HAP-1 (cell line): ENCODE results near the gene KREMEN1.
"Not testable (repeated sequence)": the region's sequence is repeated elsewhere in the genome, so short reads cannot be mapped to it uniquely, and the experiment has no call there.

Experiments
- DNase-seq, 2 experiments: peaks; one replicate each; pipeline ENCODE4 v3.0.0-alpha.2; 2016 to 2020; ENCODE audit warnings: low spot score in 2 of 2
- H3K27me3 ChIP-seq: fragments of 250-450 bp; sonication (Bioruptor Pico); 2 replicates; pipeline ENCODE4 v1.5.1; 2020; ENCODE audit warnings: low read depth, mild to moderate bottlenecking, moderate library complexity
- H3K36me3 ChIP-seq: fragments of 250-450 bp; sonication (Bioruptor Pico); replicated peaks from 2 replicates; pipeline ENCODE4 v1.5.1; 2020; ENCODE audit warnings: mild to moderate bottlenecking
- H3K4me1 ChIP-seq: fragments of 250-450 bp; sonication (Bioruptor Pico); 2 replicates; pipeline ENCODE4 v1.5.1; 2020; ENCODE audit warnings: mild to moderate bottlenecking
- H3K4me3 ChIP-seq: fragments of 250-450 bp; sonication (Bioruptor Pico); 2 replicates; pipeline ENCODE4 v1.5.1; 2020; ENCODE audit warnings: mild to moderate bottlenecking, moderate library complexity
- H3K9me3 ChIP-seq: fragments of 250-450 bp; sonication (Bioruptor Pico); 2 replicates; pipeline ENCODE4 v1.5.1; 2020; ENCODE audit warnings: mild to moderate bottlenecking, moderate library complexity
- in situ Hi-C: fragments of 300-500 bp; cut with MboI; formaldehyde crosslinking; loops from 3 replicates; pipeline ENCODE4 v1.14.3; 2020; ENCODE audit warnings: low sequenced_read_pairs, inconsistent platforms, mixed read lengths

Gene KREMEN1

GRCh38 chr22:29112121-29112520, 39.3 kb downstream of the KREMEN1 start:
- H3K4me3 ChIP-seq: no peak overlapping the region
- DNase-seq: no peak
- in situ Hi-C loops: no loop called here

GRCh38 chr22:29112681-29113080, 39.8 kb downstream of the KREMEN1 start:
- H3K4me1 ChIP-seq: no peaks in the 10 kb centered on the region
- no peaks in the 10 kb centered on the region for H3K27me3 ChIP-seq
- H3K4me3 ChIP-seq: no peak overlapping the region
- no peak for DNase-seq
- no peaks in the 10 kb centered on the region for H3K9me3 ChIP-seq
- H3K36me3 ChIP-seq: no peaks in the 10 kb centered on the region
- in situ Hi-C loops: no loop called here

More at GRCh38 chr22:29112121-29112520, 39.3 kb downstream of the KREMEN1 start:
- H3K9me3 ChIP-seq: no peaks in the 10 kb centered on the region
- no peaks in the 10 kb centered on the region for H3K27me3 ChIP-seq
- no peaks in the 10 kb centered on the region for H3K36me3 ChIP-seq
- H3K4me1 ChIP-seq: no peaks in the 10 kb centered on the region

GRCh38 chr22:29113319-29113718, 40.5 kb downstream of the KREMEN1 start:
- Histone ChIP-seq H3K4me1 (no peaks in the 10 kb centered on the region), H3K27me3 (no peaks in the 10 kb centered on the region), H3K4me3 (no peak overlapping the region), H3K36me3 (no peaks in the 10 kb centered on the region), H3K9me3 (no peaks in the 10 kb centered on the region)
- in situ Hi-C loops: no loop called here
- no peak for DNase-seq

GRCh38 chr22:29114392-29114791, 41.6 kb downstream of the KREMEN1 start:
- in situ Hi-C loops: no loop called here
- no peak for DNase-seq
- H3K27me3 ChIP-seq: no peaks in the 10 kb centered on the region
- no peaks in the 10 kb centered on the region for H3K9me3 ChIP-seq
- no peaks in the 10 kb centered on the region for H3K4me1 ChIP-seq
- no peak overlapping the region for H3K4me3 ChIP-seq
- no peaks in the 10 kb centered on the region for H3K36me3 ChIP-seq

- no peaks in the 10 kb centered on the region for H3K36me3 ChIP-seq
Observed at GRCh38 chr22:29115682-29116288, 43.0 kb downstream of the KREMEN1 start.

GRCh38 chr22:29116397-29117123, 43.7 kb downstream of the KREMEN1 start:
- H3K4me3 ChIP-seq: no peak overlapping the region
- H3K27me3 ChIP-seq: no peaks in the 10 kb centered on the region
- DNase-seq: no peak
- H3K36me3 ChIP-seq: no peaks in the 10 kb centered on the region
- in situ Hi-C loops: no loop called here
- H3K4me1 ChIP-seq: no peaks in the 10 kb centered on the region
- no peaks in the 10 kb centered on the region for H3K9me3 ChIP-seq

More at GRCh38 chr22:29115682-29116288, 43.0 kb downstream of the KREMEN1 start:
- in situ Hi-C loops: no loop called here
- Histone ChIP-seq H3K9me3 (no peaks in the 10 kb centered on the region), H3K4me3 (no peak overlapping the region), H3K27me3 (no peaks in the 10 kb centered on the region), H3K4me1 (no peaks in the 10 kb centered on the region)
- DNase-seq: no peak

GRCh38 chr22:29117799-29118477, 45.1 kb downstream of the KREMEN1 start:
- Histone ChIP-seq H3K27me3 (no peaks in the 10 kb centered on the region), H3K9me3 (peaks cover 3% of the 10 kb centered on the region; the same call in 1 of the 2 replicates), H3K4me3 (no peak overlapping the region), H3K36me3 (no peaks in the 10 kb centered on the region), H3K4me1 (peaks cover 2% of the 10 kb centered on the region)
- DNase-seq: no peak
- in situ Hi-C loops: no loop called here

- H3K27me3 ChIP-seq, H3K4me3 ChIP-seq, in situ Hi-C loops, H3K9me3 ChIP-seq, H3K36me3 ChIP-seq, DNase-seq: not testable (repeated sequence)
- peaks cover 14% of the 10 kb centered on the region for H3K4me1 ChIP-seq
Observed at GRCh38 chr22:29120098-29120912, 47.5 kb downstream of the KREMEN1 start.

- Histone ChIP-seq H3K36me3 (0 out of 2 replicates have a peak, but pooled peaks cover 6% of the 10 kb centered on the region), H3K4me1 (peaks cover 14% of the 10 kb centered on the region), H3K4me3 (no peak overlapping the region), H3K9me3 (peaks cover 5% of the 10 kb centered on the region; the same call in 1 of the 2 replicates), H3K27me3 (no peaks in the 10 kb centered on the region)
- DNase-seq: no peak
- in situ Hi-C loops: no loop called here
Observed at GRCh38 chr22:29121124-29121523, 48.3 kb downstream of the KREMEN1 start.

GRCh38 chr22:29122041-29122440, 49.2 kb downstream of the KREMEN1 start:
- DNase-seq: no peak
- no peak overlapping the region for H3K4me3 ChIP-seq
- no peaks in the 10 kb centered on the region for H3K27me3 ChIP-seq
- in situ Hi-C loops: no loop called here
- 0 out of 2 replicates have a peak, but pooled peaks cover 11% of the 10 kb centered on the region for H3K36me3 ChIP-seq
- peaks cover 14% of the 10 kb centered on the region for H3K4me1 ChIP-seq
- H3K9me3 ChIP-seq: peaks cover 5% of the 10 kb centered on the region; the same call in 1 of the 2 replicates

- Histone ChIP-seq H3K4me3 (no peak overlapping the region), H3K27me3 (no peaks in the 10 kb centered on the region)
- in situ Hi-C loops: no loop called here
Observed at GRCh38 chr22:29124777-29125442, 52.1 kb downstream of the KREMEN1 start.

GRCh38 chr22:29125443-29125778, 52.6 kb downstream of the KREMEN1 start:
- Histone ChIP-seq H3K4me1 (peaks cover 14% of the 10 kb centered on the region), H3K36me3 (0 out of 2 replicates have a peak, but pooled peaks cover 11% of the 10 kb centered on the region), H3K9me3 (peaks cover 5% of the 10 kb centered on the region; the same call in 1 of the 2 replicates), H3K4me3 (no peak overlapping the region), H3K27me3 (no peaks in the 10 kb centered on the region)
- DNase-seq: no peak
- in situ Hi-C loops: no loop called here

More at GRCh38 chr22:29124777-29125442, 52.1 kb downstream of the KREMEN1 start:
- H3K9me3 ChIP-seq: peaks cover 5% of the 10 kb centered on the region; the same call in 1 of the 2 replicates
- H3K4me1 ChIP-seq: peaks cover 14% of the 10 kb centered on the region
- 0 out of 2 replicates have a peak, but pooled peaks cover 11% of the 10 kb centered on the region for H3K36me3 ChIP-seq
- no peak for DNase-seq

- 0 out of 2 replicates have a peak, but pooled peaks cover 11% of the 10 kb centered on the region for H3K36me3 ChIP-seq
- in situ Hi-C loops: no loop called here
- DNase-seq: no peak
Observed at GRCh38 chr22:29125844-29126243, 53.0 kb downstream of the KREMEN1 start.

More at GRCh38 chr22:29125844-29126243, 53.0 kb downstream of the KREMEN1 start:
- H3K27me3 ChIP-seq: no peaks in the 10 kb centered on the region
- peaks cover 14% of the 10 kb centered on the region for H3K4me1 ChIP-seq
- H3K9me3 ChIP-seq: peaks cover 5% of the 10 kb centered on the region; the same call in 1 of the 2 replicates
- no peak overlapping the region for H3K4me3 ChIP-seq
